ENCODE results near the gene ELFN2.

DNA sequence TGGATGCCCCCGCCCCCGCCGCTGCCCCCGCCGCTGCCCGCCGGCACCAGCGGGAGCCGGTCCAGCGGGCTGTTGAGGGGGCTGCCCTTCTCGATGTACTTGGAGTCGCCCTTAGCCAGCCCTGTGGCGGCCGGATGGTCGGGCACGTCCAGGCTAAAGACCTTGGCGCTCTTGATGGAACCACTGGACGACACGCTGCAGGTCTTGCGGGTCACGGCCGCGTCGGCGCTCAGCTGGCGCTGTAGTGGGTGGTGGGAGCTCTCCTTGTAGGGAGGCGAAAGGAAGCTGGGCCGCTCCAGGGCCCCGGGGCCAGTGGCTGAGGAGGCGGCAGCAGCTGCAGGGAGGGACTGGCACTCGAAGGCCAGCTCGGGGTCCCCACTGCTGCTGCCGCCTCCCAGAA is 53.8 kb downstream of the ELFN2 start:
- TF ChIP-seq, protein P1, sequence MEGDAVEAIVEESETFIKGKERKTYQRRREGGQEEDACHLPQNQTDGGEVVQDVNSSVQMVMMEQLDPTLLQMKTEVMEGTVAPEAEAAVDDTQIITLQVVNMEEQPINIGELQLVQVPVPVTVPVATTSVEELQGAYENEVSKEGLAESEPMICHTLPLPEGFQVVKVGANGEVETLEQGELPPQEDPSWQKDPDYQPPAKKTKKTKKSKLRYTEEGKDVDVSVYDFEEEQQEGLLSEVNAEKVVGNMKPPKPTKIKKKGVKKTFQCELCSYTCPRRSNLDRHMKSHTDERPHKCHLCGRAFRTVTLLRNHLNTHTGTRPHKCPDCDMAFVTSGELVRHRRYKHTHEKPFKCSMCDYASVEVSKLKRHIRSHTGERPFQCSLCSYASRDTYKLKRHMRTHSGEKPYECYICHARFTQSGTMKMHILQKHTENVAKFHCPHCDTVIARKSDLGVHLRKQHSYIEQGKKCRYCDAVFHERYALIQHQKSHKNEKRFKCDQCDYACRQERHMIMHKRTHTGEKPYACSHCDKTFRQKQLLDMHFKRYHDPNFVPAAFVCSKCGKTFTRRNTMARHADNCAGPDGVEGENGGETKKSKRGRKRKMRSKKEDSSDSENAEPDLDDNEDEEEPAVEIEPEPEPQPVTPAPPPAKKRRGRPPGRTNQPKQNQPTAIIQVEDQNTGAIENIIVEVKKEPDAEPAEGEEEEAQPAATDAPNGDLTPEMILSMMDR (conservative IDR thresholded peaks at IDR 0.05; ENCODE audit: low read depth, low read length): no peak
- TF ChIP-seq EZH2phosphoT487 (IDR thresholded peaks at IDR 0.05; ENCODE audit: borderline replicate concordance, low read length): no peak
